Ammon's horn (tissue), 1 donor: Measurements from ENCODE around the gene MIER2.
A peak's percentile ranks its signal among the peaks of the same experiment; 100 is the strongest.

Experiments used
- DNase-seq: peaks from one replicate; pipeline ENCODE4 v3.0.0-alpha.2; 2016; ENCODE audit warnings: low spot score

Gene MIER2

DNA sequence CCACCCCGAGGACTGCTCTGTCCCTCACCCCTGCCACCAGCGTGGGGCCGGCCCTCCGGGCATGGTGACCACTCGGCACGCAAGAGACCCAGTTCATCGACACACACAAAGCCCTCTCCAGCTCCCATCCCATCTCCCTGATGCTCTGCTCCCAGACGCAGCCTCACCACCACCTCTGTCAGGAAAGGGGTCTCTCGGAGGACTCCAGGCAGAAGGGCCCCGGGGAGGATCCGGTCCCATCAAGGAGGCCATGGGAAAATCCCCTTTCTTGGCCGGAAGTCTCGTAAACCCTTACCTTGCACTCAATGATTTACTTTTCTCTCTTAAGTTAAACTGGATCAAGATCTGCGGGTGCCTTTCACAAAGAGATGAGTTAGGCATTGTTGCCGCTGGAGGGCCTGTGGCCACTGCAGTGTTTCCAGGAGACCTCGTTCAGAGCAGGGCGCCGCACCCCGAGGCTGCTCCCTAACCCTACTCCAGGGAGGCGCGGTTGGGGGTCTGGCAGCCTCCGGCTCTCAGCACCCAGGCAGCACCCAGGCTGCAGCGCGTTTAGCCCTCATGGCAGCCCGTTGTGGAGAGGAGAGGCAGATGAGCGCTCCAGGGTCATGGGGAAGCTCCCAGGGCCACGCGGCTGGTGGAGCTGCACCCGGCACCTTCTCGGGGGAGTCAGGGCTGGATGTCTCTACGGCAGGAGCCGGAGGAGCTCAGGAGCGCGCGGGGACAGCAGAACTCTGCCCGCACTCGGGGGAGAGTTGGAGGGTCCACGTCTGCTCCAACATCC is 33.4 kb upstream of the MIER2 start:
- DNase-seq, result no peak

DNA sequence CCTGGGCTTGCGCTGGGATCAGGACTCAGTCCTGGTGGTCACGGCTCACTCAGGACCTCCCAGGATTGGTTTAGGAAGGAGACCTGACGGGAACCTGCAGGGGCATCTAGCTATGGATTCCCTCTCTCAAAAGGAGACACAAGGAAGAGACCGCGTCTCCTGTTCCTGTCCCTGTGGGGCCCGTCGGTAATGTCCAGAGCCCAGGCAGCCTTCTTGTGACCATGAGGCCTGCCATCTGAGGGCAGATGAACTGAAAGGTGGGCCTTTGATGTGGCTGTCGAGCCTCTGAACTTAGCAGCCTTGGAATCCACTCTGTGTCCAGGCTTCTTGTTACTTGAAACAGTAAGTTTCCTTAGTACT is 31.5 kb upstream of the MIER2 start:
- no peak for DNase-seq

DNA sequence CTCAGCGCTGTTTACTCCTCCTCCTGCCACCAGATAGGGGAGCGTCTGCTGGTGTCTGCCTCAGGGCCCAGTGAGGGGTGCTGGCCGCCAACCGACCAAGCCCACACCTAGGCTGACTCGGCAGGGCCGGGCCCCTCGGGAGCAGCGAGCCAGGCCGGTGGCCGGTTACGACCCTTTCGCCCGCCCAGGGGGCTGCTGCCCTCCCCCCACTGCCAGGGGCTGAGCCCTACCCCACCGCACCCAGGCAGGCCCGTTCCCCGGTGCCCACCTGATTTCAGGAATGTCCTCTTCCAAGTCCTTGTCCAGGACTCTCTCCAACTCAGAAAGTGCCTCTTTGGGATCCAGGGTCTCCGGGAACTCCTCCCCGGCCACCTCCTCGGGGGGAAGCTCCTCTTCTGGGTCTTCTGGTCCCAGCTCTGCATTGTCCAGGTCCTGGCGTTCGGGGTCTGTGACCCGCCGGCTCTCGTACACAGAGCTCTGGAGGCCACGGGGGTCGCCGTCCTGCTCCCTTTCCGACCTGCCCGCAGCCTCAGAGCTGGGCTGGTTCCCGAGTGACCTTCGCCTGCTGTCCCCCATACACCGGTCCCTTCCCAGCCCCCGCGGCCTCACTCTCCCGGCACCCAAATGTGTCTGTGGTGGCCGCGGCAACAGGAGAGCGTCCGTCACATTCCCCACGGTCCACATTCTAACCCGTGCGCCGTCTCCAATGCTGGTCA is 31.0 kb upstream of the MIER2 start:
- no peak for DNase-seq

DNA sequence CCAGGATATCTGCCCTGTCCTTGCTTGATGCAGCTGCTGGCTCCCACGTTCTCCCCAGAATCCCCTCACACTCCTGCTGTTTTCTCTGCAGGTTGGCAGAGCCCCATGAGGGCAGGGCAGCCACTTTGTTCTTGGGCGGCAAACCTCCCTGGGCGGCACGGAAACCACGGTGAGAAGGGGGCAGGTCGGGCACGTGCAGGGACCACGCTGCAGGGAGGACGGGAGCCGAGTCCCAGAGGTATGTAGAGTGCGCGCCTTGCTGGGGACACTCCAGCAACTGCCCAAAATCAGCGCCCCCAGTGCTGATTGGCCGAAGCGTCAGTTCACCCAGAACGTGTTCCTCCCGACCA is 30.3 kb upstream of the MIER2 start:
- no peak for DNase-seq

DNA sequence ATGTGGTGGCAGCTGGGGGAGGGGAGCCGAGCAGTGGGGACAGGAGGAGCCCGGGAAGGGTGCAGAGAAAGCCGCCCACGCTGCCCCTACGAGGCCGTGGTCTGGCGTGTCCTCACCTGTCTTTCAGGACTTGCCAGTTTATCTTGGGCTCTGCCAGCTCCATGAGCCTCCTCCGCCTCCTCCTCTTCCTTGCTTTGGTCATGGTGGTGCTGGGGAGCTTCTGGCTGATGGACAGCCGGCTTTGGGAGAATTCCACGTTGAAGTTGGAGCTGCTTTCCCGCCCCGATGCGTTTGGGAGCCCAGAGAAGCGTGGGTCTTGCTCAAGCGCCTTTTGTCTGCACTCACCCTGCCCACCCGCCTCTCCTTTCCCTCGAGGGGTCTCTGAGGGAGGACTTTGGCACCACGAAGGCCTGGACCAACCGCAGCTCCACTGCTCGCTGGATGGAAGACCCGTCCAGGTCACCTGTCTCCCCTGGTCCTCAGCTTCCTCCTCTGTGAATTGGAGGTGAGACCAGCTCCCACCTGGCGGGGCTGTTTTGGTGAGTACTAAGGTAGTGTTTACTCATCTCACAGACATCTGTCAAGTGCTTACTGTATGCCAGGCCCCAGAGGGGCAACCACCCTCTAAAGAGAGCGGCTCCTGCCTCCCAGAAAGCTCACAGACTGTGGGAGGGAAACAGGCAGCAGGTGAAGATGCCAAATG is 29.7 kb upstream of the MIER2 start:
- DNase-seq, result no peak

DNA sequence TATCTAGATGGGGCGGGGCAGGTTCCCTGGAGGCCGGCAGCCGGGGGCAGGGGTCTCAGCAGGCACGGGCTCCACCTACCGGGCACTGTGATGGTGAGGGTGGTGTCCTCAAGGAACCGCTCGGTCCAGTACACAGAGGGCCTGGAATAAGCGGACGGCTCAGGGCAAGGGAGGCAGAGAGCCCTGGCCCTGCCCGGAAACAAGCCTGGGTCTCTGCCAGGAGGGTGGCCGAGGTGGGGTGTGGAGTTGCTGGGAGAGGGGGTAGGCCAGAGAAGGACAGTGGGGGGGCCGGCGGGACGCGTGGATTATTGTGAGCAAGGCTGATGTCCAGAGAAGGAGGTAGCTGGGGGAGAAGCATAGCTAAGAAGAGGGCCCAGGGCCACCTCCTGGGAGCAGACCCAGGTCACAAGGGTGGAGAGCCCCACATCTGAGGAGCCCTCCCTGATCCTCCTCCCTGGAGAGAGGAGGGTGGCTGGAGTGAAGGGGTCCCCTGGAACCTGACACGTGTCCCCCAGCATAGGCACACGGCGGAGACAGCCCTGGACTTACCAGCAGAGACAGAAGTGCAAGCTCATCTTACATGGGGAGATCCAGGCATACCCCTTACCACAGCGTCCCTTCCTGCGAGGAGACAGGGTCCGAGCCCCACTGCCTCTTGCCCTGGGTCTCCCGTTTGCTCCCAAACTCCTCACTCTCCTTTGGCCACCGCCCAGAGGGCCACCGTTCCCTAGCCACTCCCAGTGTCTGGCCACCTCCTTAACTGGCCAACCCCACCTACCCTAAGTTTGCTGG is 29.0 kb upstream of the MIER2 start:
- no peak for DNase-seq

DNA sequence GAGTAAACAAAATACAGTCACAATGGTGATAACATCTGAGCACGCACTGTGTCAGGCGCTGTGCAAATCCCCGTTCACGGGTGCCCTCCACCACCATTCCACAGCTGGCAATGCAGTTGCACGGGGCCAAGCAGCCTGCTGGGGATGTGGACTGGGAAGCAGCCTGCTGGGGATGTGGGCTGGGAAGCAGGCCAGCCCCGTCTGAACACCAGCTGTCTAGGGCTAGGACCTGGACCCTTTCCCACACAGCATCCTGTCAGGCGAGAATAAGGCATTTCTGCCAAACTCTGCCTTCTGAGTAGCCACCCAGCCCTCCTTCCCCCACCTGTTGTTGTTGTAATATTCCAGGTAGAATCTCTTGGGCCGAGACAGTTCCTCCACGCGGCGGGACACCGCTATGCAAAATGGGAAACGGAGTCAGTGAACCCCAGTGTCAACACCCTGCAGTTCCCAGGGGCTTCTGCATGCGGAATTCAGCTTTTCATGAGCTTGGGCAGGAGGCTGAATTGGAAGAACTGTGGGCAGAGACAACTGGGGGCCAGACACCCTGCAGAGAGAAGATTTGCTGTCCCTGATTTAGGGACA is 27.8 kb upstream of the MIER2 start:
- DNase-seq, result peak; percentile 47

DNA sequence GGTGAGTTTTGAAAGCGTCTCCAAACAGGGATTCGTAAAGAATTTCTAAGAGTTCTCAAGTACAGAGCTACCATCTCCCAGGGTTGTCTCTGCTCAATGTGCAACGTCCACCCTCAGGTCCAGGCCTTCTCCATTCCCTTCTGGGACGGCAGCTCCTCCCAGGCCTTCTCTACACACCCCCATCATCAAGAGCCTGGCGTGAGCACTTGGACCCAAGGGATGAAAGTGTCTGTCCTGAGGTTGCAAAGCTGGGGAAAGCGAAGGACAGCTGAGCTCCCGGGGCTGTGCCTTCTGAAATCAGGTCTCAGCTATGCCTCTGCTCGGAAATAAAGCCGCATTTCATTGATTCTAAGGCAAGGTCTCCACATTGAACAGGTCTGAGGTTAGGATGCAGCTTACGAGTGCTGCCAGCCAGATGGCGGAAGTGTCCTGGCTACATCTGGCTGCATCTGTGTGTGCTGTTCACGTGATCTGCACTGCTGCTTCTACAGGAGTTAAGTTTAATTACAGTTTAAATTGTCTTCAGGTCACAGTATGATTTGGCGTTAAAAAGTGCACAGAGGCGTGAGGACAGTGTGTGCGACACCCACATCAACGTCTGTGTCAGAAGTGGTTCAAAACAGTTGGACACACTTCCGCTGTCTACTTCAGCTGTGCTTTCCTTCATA is 27.0 kb upstream of the MIER2 start:
- DNase-seq, result no peak

DNA sequence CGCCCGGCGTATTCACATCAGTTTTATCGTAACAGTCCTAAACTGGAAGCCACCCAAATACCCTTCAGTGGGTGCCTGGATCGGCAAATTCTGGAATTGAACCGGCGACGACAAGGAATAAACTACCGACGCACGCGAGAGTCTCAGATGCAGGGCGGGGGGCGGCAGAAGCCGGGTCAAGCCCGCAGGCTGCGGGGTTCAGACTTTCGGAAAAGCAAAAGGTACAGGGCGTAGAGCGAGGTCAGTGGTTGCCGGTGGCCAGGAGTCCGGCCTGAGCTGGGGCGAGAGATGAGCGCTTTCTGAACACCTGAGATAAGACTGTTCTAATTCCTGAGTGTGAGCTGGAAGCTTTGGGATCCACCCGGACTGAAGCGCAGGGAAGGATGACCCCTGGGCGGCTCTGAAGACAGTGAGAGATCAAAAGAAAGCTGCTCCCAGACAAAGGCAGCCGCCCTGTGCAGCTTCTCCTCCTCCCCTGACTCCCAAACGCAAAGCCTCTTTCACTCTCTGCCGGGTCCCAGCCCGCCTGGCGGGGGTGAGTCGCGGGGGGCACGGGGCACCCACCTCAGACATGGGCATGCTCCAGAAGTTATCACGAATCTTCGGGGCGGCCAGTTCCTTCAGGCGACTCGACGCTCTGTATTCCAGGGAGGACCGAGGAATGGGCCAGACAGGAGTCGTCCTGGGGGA is 26.2 kb upstream of the MIER2 start:
- DNase-seq, result no peak

DNA sequence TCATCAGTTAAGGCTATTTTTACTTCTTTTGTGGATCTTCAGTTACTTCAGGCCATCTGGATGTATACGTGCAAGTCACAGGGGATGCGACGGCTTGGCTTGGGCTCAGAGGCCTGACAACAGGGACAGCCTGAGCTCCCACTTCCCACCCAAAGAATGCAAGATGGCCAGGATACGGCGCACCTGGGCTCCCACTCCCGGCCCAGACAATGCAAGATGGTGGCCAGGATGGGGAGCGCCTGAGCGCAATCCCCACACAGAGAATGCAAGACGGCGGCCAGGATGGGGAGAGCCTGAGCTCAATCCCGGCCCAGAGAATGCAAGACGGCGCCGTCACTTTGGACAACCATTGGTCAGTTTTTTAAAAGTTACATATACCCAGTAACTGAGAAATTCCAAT is 25.3 kb upstream of the MIER2 start:
- no peak for DNase-seq

DNA sequence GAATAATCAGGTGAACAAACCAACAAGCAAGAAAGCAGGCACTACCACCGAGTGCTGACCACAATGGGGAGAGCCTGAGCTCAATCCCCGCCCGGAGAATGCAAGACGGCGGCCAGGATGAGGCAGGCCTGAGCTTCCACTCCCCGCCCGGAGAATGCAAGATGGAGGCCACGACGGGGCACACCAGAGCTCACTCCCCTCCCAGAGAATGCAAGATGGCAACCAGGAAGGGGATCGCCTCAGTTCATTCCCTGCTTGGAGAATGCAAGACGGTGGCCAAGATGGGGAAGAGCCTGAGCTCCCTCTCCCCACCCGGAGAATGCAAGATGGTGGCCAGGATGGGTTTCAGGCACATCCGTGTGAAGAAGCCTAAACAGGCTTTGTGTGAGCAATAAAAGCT is 24.7 kb upstream of the MIER2 start:
- no peak for DNase-seq

DNA sequence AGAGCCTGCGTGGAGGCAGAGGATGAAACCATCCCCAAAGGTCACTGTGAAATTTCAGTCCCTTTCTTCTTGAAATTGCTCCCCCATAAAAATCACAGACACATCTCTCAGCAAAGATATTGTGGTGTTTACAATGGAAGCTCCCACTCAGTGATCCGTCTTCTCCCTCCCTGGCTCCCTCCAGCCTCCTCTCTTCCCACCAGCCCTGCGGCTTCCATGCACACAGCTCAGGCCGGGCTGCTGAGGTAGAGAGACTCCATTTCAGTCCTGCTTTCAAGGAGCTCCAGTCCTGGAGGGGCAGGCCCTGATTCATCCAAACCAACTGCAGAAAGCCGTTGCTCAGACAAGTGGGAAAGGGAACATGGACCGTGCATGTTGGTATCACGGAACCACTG is 24.0 kb upstream of the MIER2 start:
- no peak for DNase-seq

DNA sequence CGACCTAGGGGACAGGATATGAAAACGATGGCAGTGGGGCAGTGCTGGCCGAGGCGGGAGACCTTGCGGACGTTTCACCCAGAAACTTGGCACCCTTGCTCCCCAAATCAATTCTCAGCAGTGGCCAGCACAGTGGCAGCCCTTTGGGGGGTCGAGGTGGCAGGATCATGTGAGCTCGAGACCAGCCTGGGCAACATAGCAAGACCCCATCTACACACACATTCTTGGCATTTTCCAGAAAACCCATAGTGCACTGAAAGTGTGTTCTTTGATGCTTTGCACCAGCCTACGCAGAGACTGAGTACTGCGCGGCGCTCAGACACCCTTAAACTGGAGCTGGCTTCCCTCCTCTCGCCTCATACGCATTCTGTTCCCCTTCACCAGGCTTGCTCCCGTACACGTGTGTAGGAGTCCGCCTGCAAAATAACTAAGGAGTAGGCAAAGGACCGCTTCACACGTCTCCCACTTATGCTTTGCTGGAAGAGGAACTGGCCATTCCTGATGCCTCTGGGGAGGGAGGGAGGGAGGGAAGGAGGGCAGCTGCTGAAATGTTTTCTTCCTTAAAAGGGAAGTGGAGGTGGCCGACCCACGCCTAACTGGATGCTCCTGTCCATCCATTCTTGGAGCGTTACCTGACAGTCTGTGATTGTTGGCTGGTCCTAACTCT is 23.5 kb upstream of the MIER2 start:
- peak; percentile 47 for DNase-seq

DNA sequence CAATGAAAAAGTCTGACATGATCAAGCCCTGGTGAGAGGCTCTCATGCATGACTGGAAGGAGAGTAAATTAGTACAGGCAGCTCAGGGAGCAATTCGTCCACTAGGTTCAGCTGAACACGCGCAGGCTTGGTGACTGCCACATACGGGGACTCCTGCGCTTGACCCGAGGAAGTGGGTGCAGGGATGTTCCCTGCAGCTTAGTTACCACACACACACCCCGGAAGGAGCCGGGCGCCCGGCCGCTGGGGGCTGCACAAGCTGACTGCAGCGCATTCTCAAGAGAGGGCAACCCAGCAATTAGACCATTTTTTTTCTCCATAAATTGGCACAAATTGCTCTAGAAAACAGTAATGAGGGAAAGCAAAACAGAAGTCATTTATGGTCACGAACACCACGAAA is 23.0 kb upstream of the MIER2 start:
- no peak for DNase-seq

DNA sequence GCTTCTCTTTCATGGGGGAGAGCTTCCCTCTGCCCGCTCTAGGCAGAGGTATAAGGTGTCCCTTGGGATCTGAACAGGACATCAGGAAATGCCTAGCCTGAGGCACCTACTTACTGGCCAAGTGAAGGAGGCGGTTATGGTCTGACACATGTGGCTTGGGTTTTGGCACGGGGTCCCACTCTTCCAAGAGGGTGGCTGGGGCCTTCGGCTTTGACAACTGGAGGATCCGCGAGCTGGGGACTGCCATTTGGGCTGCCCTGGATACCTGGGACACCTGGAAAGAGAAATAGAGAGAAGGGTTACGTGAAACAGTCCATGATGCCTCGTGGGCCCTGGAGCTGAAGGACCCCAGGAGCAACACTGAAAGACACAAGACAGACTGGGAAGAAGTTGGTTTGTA is 22.4 kb upstream of the MIER2 start:
- DNase-seq, result no peak

DNA sequence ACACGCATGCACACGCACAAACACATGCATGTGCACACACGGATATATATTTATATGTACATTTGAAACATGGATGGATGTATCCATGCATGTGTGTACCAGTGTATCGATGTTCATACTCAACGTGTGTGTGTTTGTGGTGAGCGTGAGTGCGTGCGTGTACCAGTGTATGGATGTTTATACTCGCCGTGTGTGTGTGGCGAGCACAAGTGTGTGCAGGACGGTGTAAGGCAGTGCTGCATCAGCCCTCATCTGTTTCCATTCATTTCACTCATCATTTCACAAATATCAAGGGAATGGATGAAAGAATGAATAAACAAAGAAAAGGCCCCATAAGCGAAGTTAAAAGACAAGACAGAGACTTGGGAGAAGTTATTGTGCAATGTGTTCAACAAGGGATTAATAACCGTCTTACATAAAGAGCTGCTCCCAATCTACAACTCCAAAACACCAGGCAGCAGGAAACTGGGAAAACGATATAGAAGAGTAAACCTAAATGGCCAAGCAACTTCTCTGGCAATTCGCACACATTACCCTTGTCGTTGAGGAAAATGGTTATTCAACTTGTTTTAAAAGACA is 21.7 kb upstream of the MIER2 start:
- no peak for DNase-seq

DNA sequence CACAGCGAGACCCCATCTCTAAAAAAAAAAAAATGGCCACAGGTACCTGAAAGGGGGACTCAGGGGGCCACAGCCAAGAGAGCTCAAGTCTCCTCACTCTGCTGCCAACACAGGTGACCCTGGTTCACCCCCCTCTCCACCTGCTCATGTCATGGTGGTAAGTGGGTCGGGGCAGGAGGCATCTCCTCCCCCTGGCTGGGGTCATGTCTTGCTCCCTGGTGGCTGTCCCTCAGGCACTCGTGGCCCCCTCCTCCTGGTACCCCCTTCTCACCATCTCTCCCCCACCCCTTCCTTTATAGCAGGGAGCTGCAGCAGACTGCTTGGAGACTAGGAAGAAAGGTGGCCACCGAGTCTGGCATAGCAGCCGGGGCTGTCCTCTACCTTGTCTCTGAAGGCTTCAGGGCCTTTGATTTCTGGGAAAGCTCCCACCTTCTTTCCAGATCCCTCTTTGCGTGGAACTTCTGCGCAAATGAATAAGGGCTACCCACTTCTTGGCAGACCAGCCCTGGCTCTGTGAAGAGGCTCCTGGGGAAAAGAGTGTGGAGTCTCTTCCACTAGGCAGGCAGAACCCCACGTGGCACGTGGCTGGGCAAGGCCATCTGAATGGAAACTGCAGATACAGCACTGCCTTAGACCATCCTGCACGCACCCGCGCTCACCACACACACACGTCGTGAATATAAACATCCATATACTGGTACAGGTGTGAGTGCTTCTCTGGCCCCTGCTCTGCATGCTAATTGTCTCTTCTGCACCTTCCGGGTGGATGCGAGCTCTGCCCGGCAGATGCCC is 20.1 kb upstream of the MIER2 start:
- no peak for DNase-seq

DNA sequence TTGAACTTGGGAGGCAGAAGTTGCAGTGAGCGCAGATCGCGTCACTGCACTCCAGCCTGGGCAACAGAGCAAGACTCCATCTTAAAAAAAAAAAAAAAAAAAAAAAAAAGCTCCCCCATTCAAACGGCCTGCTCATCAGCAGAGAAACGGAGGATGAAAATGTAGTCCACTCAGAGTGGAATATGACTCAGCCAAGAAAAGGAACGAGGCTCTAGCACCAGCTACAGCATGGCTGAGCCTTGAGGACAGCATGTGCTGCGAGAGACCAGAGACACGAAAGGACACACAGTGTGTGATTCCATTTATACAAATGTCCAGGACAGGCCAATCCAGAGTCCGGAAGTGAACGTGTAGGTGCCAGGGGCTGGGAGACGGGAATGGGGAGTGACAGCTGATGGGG is 18.1 kb upstream of the MIER2 start:
- no peak for DNase-seq

DNA sequence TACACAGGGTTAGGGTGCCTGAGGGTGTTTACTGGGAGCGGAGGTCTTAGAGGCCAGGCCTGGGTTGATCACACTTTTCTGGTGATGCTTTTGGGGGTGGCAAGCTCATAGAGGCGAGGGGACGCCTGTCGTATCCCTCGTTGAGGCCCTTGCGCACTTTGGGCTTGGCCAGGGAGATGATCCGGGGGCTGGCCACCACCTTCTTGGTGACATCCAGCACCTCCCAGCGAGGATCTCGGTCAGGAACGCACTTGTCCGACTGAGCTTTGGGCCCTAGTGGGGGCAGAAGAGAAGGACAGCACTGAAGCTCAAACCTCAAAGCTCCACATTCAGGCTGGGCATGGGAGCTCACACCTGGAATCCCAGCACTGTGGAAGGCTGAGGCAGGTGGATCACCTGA is 17.6 kb upstream of the MIER2 start:
- no peak for DNase-seq

DNA sequence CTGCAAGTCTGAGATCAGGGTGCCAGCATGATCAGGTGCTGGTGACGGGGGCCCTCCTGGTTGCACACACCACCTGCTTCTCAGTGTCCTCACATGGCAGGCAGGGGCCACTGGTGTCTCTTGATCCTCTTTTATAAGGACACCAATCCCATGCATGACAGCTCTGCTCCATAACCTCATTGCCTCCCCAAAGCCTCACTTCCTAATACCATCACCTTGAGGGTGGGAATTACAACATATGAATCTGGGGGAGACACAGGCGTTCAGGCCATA is 15.0 kb upstream of the MIER2 start:
- DNase-seq, result no peak
